Adrenal gland (tissue), 12 donors: ENCODE data around the gene PRH1. TPM values are rescaled to one million over a fixed set of nuclear protein-coding genes. Genes with fewer than 3 reads are reported as not detected.

Experiments used
- DNase-seq, 7 donors: peaks; one replicate each; pipeline ENCODE4 v3.0.0-alpha.2; 2019 to 2020
- H3K27ac ChIP-seq, 5 donors: fragments of 200-600 bp; sonication (generic) in 4 of 5; 1 replicate in 3 of 5; 2 replicates in 2 of 5; pipeline versions ENCODE4 v1.5.1 to v1.8.0; 2016 to 2020; ENCODE audit warnings: mild to moderate bottlenecking in 1 of 5
- H3K27me3 ChIP-seq: fragments of 200-600 bp; 2 replicates; pipeline ENCODE4 v1.8.0; 2021
- H3K36me3 ChIP-seq, 2 donors: fragments of 200-600 bp; replicated peaks in 1 of 2; 1 replicate in 1 of 2; 2 replicates in 1 of 2; pipeline versions ENCODE4 v1.5.1 to v1.8.0; 2018 to 2022
- H3K4me1 ChIP-seq, 2 donors: fragments of 200-600 bp; replicated peaks in 1 of 2; 1 replicate in 1 of 2; 2 replicates in 1 of 2; pipeline versions ENCODE4 v1.5.1 to v1.8.0; 2018 to 2021
- H3K4me3 ChIP-seq, 4 donors: fragments of 200-600 bp; sonication (generic) in 3 of 4; one replicate each; pipeline ENCODE4 v1.5.1; 2016 to 2018
- H3K9me3 ChIP-seq, 3 donors: fragments of 200-600 bp; sonication (generic) in 1 of 3; replicated peaks in 1 of 3; 1 replicate in 2 of 3; 2 replicates in 1 of 3; pipeline versions ENCODE4 v1.5.1 to v1.8.0; 2016 to 2021
- CTCF ChIP-seq, 6 experiments: fragments of 450-650 bp in 4 of 6; fragments of 200-600 bp in 2 of 6; sonication (generic) in 1 of 6; IDR thresholded peaks; 1 replicate in 5 of 6; 2 replicates in 1 of 6; pipeline versions ENCODE4 v1.5.1 to v1.8.0; 2016 to 2021; ENCODE audit warnings: antibody characterized with exemption in 6 of 6, mild to moderate bottlenecking in 2 of 6, moderate library complexity in 1 of 6
- POLR2A ChIP-seq, 2 donors: fragments of 450-650 bp; IDR thresholded peaks; one replicate each; pipeline ENCODE4 v1.6.1; 2017; ENCODE audit warnings: antibody characterized with exemption in 2 of 2, mild to moderate bottlenecking in 2 of 2, moderate library complexity in 1 of 2
- WGBS, 4 donors: extraction: QIAGEN DNeasy Blood & Tissue Kit in 2 of 4; methylation state at CpG; one replicate each; pipeline versions ENCODE4 v1.1.5 to v1.1.7; 2013 to 2017; 5-methylcytosine and 5-hydroxymethylcytosine counted together
- intact Hi-C, 2 donors: fragments of 100-400 bp; cut with DNase I; formaldehyde crosslinking; loops; one replicate each; pipeline versions ENCODE4 v1.14.1 to v1.15.0; 2022 to 2023
- polyA plus RNA-seq, 3 donors: library from polyadenylated mRNA; stranded (reverse); fragments of 200-250 nt in 2 of 3; fragments of 350-450 nt in 1 of 3; fragmentation: Illumina TruSeq in 1 of 3; extraction: RNeasy Lipid Tissue Mini Kit (QIAGEN cat#74804) in 1 of 3; gene quantifications; one replicate each; pipeline ENCODE4 v1.2.3, GENCODE V29; 2013 to 2014
- total RNA-seq, 9 donors: library from RNA; depleted of rRNA in 4 of 9; stranded (reverse); fragments of >200 nt in 4 of 9; fragments of 120-200 nt in 1 of 9; fragmentation: NEBNext Ultra II Directional in 1 of 9; extraction: Animal tissue kit (Norgen Biotek cat#: 25700) in 1 of 9; gene quantifications; one replicate each; pipeline versions ENCODE4 v1.1.0 to v1.2.4, GENCODE V29; 2013 to 2023
- donor health status: healthy with polysubstance abuse.
- donor health status: Bipolar disorder and iron deficiency.
- donor health status: DM: yes; HTN: yes; CAD: no.
- donor health status: DM: no; HTN: no; CAD: no.
- donor health status: DM: no; HTN: no; CAD: no.
- donor health status: DM: yes; HTN: yes; CAD: no.

PRH1 gene
- total and polyA plus RNA-seq, 12 donors = 4.3 to 81.4 (median 17.0) TPM

DNA sequence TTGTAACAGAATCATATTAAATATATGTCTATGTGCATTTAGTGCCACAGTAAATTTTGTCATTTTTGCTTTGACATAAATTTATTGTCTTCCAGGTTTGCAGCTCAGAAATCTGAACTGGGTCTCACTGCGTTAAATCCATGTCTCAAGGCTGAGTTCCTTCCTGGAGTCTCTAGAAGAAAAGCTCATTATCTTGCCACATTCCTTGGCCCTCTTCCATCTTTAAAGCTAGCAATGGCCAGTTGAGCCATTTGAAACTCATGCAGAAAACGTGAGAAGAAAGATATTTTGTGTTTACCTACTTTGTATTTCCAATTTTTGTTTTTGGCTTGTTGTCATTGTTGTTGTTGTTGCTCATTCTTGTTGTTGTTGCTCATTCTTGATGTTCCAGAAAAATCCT lies 10.7 kb downstream of the PRH1 start:
- H3K27me3 ChIP-seq = no peaks in the 10 kb centered on the region
- no peaks in the 10 kb centered on the region for H3K9me3 ChIP-seq
- intact Hi-C loops = no loop called here
- 25 to 31% (median 26%) methylated on average over 2 of the region's 2 CpGs for WGBS, 4 donors
- TF ChIP-seq POLR2A (IDR thresholded peaks at IDR 0.05) = no peak
- TF ChIP-seq CTCF (IDR thresholded peaks at IDR 0.05) = no peak
- H3K4me3 ChIP-seq = no peak overlapping the region
- no peaks in the 10 kb centered on the region for H3K4me1 ChIP-seq
- no peaks in the 10 kb centered on the region for H3K36me3 ChIP-seq
- H3K27ac ChIP-seq = no peak overlapping the region
- peak in 2 of 7 donors; percentile 11 to 16 for DNase-seq

DNA sequence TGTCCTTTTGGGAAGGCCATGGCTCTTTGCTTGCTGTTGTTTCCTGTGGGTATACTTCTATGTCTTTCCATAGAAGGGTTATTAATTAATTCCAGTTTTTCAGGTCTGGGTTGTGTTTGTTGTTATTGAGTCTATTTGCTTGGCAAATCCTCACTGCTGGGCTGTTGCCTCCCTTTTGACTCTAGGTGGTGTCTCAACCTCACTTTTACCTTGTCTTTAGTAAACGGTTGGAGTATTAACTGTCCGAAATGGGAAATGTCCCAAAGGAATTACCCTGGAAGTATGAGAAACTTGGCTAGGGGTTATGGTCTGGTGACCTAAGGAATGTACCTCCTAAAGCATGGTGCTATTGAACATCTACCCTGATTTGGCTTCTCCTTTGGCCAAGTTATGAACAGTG lies 16.7 kb downstream of the PRH1 start:
- DNase-seq = no peak
- Histone ChIP-seq H3K4me1 (no peaks in the 10 kb centered on the region), H3K27ac (no peak overlapping the region), H3K9me3 (peaks cover 0 to 2% (median 0%) of the 10 kb centered on the region in 3 donors), H3K27me3 (no peaks in the 10 kb centered on the region), H3K4me3 (no peak overlapping the region), H3K36me3 (no peaks in the 10 kb centered on the region)
- TF ChIP-seq CTCF (IDR thresholded peaks at IDR 0.05) = no peak
- TF ChIP-seq POLR2A (IDR thresholded peaks at IDR 0.05) = no peak
- intact Hi-C loops = no loop called here
- 76 to 96% (median 80%) methylated on average over 2 of the region's 2 CpGs for WGBS, 4 donors

GRCh38 chr12:10863512-10864218 lies 20.4 kb downstream of the PRH1 start:
- Histone ChIP-seq H3K4me1 (no peaks in the 10 kb centered on the region), H3K36me3 (no peaks in the 10 kb centered on the region), H3K4me3 (no peak overlapping the region), H3K27ac (no peak overlapping the region), H3K9me3 (peaks cover 0 to 6% (median 0%) of the 10 kb centered on the region in 3 donors), H3K27me3 (no peaks in the 10 kb centered on the region)
- DNase-seq = no peak
- intact Hi-C loops = no loop called here
- WGBS, 4 donors = 90 to 96% (median 94%) methylated on average over 2 of the region's 2 CpGs
- TF ChIP-seq CTCF (IDR thresholded peaks at IDR 0.05) (no peak), POLR2A (IDR thresholded peaks at IDR 0.05) (no peak)

DNA sequence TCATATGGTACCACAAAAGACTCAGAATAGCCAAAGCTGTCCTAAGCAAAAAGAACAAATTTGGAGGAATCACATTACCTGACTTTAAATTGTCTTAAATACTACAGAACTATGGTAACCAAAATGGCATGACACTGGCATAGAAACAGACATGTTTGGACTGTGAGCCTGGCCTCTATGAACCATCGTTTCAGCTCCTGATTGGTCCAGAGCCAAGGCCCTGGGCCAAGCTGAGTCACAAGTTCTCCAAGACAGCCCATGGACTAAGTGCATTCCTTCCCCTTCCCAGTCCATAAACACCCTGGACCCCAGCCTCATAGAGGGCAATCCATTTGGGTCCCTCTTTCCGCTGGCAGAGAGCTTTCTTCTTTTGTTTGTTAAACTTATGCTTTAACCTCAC lies 22.7 kb downstream of the PRH1 start:
- no peak overlapping the region for H3K4me3 ChIP-seq
- H3K27me3 ChIP-seq = no peaks in the 10 kb centered on the region
- H3K36me3 ChIP-seq = no peaks in the 10 kb centered on the region
- TF ChIP-seq CTCF (IDR thresholded peaks at IDR 0.05) = no peak
- intact Hi-C loops = no loop called here
- 63 to 82% (median 76%) methylated on average over 2 of the region's 2 CpGs for WGBS, 4 donors
- peaks cover 0 to 8% (median 6%) of the 10 kb centered on the region in 3 donors for H3K9me3 ChIP-seq
- no peak for DNase-seq
- no peaks in the 10 kb centered on the region for H3K4me1 ChIP-seq
- no peak overlapping the region for H3K27ac ChIP-seq
